Mesendoderm (in vitro differentiated cells): ENCODE data around the gene SMPDL3A. TPM values are rescaled to one million over a fixed set of nuclear protein-coding genes. Genes with fewer than 3 reads are reported as not detected.
"Not testable (repeated sequence)": the region's sequence is repeated elsewhere in the genome, so short reads cannot be mapped to it uniquely, and the experiment has no call there.

ENCODE experiments used
- DNase-seq: peaks from one replicate; pipeline ENCODE4 v3.0.0; 2013
- H2AK5ac ChIP-seq: 2 replicates; pipeline ENCODE4 v1.6.1; 2013; ENCODE audit warnings: low read length, inconsistent platforms
- H2BK120ac ChIP-seq: 2 replicates; pipeline ENCODE4 v1.6.1; 2013; ENCODE audit warnings: low read depth, mild to moderate bottlenecking, low read length, moderate library complexity, mixed read lengths
- H2BK15ac ChIP-seq: replicated peaks from 2 replicates; pipeline ENCODE4 v1.6.1; 2013; ENCODE audit warnings: low read depth, mild to moderate bottlenecking, moderate library complexity
- H2BK5ac ChIP-seq: 2 replicates; pipeline ENCODE4 v1.6.1; 2013; ENCODE audit warnings: low read length, inconsistent platforms
- H3K18ac ChIP-seq: 2 replicates; pipeline ENCODE4 v1.6.1; 2013; ENCODE audit warnings: mild to moderate bottlenecking, low read length, mixed read lengths
- H3K23ac ChIP-seq: one replicate; pipeline ENCODE4 v1.6.1; 2013; ENCODE audit warnings: low read length
- H3K27ac ChIP-seq: 2 replicates; pipeline ENCODE4 v1.5.1; 2013; ENCODE audit warnings: low read depth, mild to moderate bottlenecking, inconsistent platforms, low read length, moderate library complexity
- H3K27me3 ChIP-seq: 2 replicates; pipeline ENCODE4 v1.6.1; 2013; ENCODE audit warnings: low read length, control low read depth, mild to moderate bottlenecking, inconsistent platforms; ENCODE audit not compliant: insufficient read depth, poor library complexity
- H3K36me3 ChIP-seq: 2 replicates; pipeline ENCODE4 v1.6.1; 2013; ENCODE audit warnings: low read length, inconsistent platforms; ENCODE audit not compliant: control insufficient read depth, insufficient read depth
- H3K4ac ChIP-seq: one replicate; pipeline ENCODE4 v1.6.1; 2013; ENCODE audit warnings: low read depth, mild to moderate bottlenecking, low read length, moderate library complexity
- H3K4me1 ChIP-seq: 2 replicates; pipeline ENCODE4 v1.6.1; 2013; ENCODE audit warnings: low read depth, low read length, inconsistent platforms; ENCODE audit not compliant: control insufficient read depth
- H3K4me2 ChIP-seq: 2 replicates; pipeline ENCODE4 v1.6.1; 2013; ENCODE audit warnings: low read length
- H3K4me3 ChIP-seq: 2 replicates; pipeline ENCODE4 v1.5.1; 2013; ENCODE audit warnings: mild to moderate bottlenecking, low read length
- H3K56ac ChIP-seq: one replicate; pipeline ENCODE4 v1.6.1; 2013; ENCODE audit warnings: low read length
- H3K79me1 ChIP-seq: 2 replicates; pipeline ENCODE4 v1.6.1; 2013; ENCODE audit warnings: low read length, inconsistent platforms
- H3K79me2 ChIP-seq: 2 replicates; pipeline ENCODE4 v1.6.1; 2013; ENCODE audit warnings: mild to moderate bottlenecking, low read length; ENCODE audit not compliant: control insufficient read depth, insufficient read depth
- H3K9ac ChIP-seq: 2 replicates; pipeline ENCODE4 v1.6.1; 2013; ENCODE audit warnings: low read length, inconsistent platforms
- H4K5ac ChIP-seq: one replicate; pipeline ENCODE4 v1.6.1; 2013; ENCODE audit warnings: low read length
- H4K8ac ChIP-seq: one replicate; pipeline ENCODE4 v1.6.1; 2013; ENCODE audit warnings: low read depth, mild to moderate bottlenecking, control low read depth, low read length, moderate library complexity
- WGBS: extraction: QIAGEN DNeasy Blood & Tissue Kit; methylation state at CpG from one replicate; pipeline ENCODE4 v1.1.7; 2013; ENCODE audit warnings: low lambda C conversion rate, missing lambda C conversion rate; ENCODE audit not compliant: insufficient coverage; ENCODE audit errors: extremely low coverage; 5-methylcytosine and 5-hydroxymethylcytosine counted together
- polyA plus RNA-seq, 2 experiments: library from polyadenylated mRNA; stranded (reverse); fragments of 200-250 nt; gene quantifications; one replicate each; pipeline ENCODE4 v1.2.3, GENCODE V29; 2013

The SMPDL3A gene
- 2.6 TPM for polyA plus RNA-seq (2013, experiment 1 of 2)
- polyA plus RNA-seq (2013, experiment 2 of 2), result 2.6 TPM

DNA sequence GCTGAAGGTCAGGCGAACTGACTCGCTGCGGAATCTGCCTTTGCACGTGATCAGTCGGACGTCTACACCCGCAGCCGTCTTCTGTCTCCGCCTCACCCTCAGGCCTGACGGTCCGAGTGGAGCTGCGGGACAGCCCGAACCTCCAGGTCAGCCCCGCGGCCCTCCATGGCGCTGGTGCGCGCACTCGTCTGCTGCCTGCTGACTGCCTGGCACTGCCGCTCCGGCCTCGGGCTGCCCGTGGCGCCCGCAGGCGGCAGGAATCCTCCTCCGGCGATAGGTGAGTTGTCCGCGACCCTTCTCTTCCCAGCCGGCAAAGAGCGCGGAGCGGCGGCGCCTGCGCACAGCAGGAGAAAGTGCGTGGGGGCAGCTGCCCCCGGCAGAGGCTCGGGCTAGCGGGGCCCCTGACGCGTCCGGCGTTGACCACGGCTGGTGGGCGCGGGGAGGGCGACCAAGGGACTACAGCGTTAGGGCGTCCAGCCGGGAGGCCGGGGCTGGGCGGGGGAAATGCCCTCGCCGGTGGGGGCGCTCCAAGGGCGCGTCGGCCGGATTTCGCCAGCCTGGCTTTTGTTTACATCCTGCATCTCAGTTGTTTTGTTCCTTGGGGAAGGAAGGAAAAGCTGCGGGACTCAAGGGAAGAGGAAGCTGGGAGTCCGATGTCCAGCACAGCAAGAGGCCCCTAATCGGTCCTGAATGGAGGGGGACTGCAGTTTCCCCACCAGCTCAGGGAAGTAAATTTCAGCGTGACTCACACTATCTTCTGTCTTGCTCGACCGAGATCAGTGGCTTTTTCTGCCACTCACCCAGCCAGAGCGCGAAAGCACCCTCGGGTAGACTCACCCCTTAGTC is at the start of gene SMPDL3A:
Gene SMPDL3A (plus strand): TSS at position 77 of the 846 bp plus-strand sequence. CDS start 89 bp downstream, at position 166.
- Histone ChIP-seq H2AK5ac (no peak within 1 kb of the TSS), H3K4me1 (peaks cover 2% of the 10 kb centered on the region), H2BK15ac (peak within 1 kb of the TSS; percentile 4), H3K4me3 (peak within 1 kb of the TSS; percentile 82), H3K79me1 (no peaks in the 10 kb centered on the region), H3K18ac (peak within 1 kb of the TSS; percentile 65), H3K4me2 (peak within 1 kb of the TSS; percentile 88), H3K36me3 (no peaks in the 10 kb centered on the region), H3K4ac (peak within 1 kb of the TSS; percentile 75), H2BK120ac (peak within 1 kb of the TSS; percentile 64), H4K5ac (peak within 1 kb of the TSS; percentile 81), H3K23ac (no peak within 1 kb of the TSS), H3K79me2 (no peaks in the 10 kb centered on the region), H3K9ac (peak within 1 kb of the TSS; percentile 66), H4K8ac (no peak within 1 kb of the TSS), H3K27ac (peak within 1 kb of the TSS; percentile 66), H3K56ac (peak within 1 kb of the TSS; percentile 93), H2BK5ac (peak within 1 kb of the TSS; percentile 78), H3K27me3 (no peaks in the 10 kb centered on the region)
- peak; percentile 88 for DNase-seq
- WGBS, result no CpG with 5 or more reads among the region's 71 CpGs

DNA sequence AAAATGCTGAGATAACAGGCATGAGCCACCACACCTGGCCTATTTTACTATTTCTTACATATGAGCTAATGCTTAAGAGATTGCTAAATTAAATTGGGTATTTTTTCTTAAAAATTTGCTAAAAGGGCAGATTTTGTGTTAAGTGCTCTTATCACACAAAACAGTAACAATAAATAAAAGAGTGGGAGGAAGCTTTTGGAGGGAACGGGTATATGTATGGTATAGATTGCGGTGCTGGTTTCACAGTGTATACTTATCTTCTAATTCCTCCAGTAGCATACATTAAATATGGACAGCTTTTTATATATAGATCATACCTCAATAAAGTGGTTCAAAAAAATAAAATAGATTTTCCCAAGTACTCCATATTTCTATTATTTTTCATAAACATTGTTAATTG is 49.0 kb upstream of the SMPDL3A start:
- no peak overlapping the region for H3K9ac ChIP-seq
- no peak overlapping the region for H2BK120ac ChIP-seq
- no peaks in the 10 kb centered on the region for H3K36me3 ChIP-seq
- no peak overlapping the region for H2BK15ac ChIP-seq
- WGBS, result no CpG with 5 or more reads among the region's 2 CpGs
- H3K79me1 ChIP-seq, result no peaks in the 10 kb centered on the region
- no peak for DNase-seq
- no peaks in the 10 kb centered on the region for H3K27me3 ChIP-seq
- no peak overlapping the region for H3K27ac ChIP-seq
- H2AK5ac ChIP-seq, result no peak overlapping the region
- no peaks in the 10 kb centered on the region for H3K4me1 ChIP-seq
- no peak overlapping the region for H4K5ac ChIP-seq
- no peak overlapping the region for H2BK5ac ChIP-seq
- H3K79me2 ChIP-seq, result no peaks in the 10 kb centered on the region
- H3K4me2 ChIP-seq, result no peak overlapping the region
- no peak overlapping the region for H3K4me3 ChIP-seq
- no peak overlapping the region for H4K8ac ChIP-seq
- no peak overlapping the region for H3K4ac ChIP-seq
- H3K23ac ChIP-seq, result no peak overlapping the region
- no peak overlapping the region for H3K56ac ChIP-seq
- no peak overlapping the region for H3K18ac ChIP-seq

- no CpG with 5 or more reads among the region's 2 CpGs for WGBS
- no peak for DNase-seq
Measured at GRCh38 chr6:122740936-122741335, 48.1 kb upstream of the SMPDL3A start.

DNA sequence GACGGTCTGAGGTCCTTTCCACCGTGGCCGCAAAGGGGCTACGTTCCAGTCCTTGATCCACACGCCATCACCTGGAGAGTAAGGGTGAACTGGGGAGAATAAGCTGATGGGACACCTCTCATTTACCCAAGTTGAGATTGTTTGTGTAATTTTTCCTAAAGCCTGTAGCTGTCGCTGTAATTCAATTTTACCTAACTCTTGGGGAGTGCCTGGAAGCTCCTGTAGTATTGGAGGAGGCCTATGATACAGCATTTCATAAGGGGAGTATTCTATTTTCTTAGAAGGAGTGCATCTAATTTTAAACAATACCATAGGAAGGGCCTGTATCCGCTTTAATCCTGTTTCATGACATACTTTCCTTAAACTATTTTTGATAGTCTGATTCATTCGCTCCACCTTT is 44.8 kb upstream of the SMPDL3A start:
- DNase-seq, result peak; percentile 34
- H3K18ac ChIP-seq, H4K5ac ChIP-seq, H3K4me1 ChIP-seq, H3K4ac ChIP-seq, H3K36me3 ChIP-seq, H3K56ac ChIP-seq, H3K23ac ChIP-seq, H2AK5ac ChIP-seq, H2BK15ac ChIP-seq, H3K9ac ChIP-seq, H2BK5ac ChIP-seq, H3K79me1 ChIP-seq, H3K27me3 ChIP-seq, H2BK120ac ChIP-seq, H3K4me2 ChIP-seq, H3K79me2 ChIP-seq, H3K27ac ChIP-seq, H4K8ac ChIP-seq, H3K4me3 ChIP-seq: not testable (repeated sequence)
- no CpG with 5 or more reads among the region's 8 CpGs for WGBS

More at GRCh38 chr6:122740936-122741335, 48.1 kb upstream of the SMPDL3A start:
- Histone ChIP-seq H3K79me2 (no peaks in the 10 kb centered on the region), H3K4me2 (no peak overlapping the region), H3K79me1 (no peaks in the 10 kb centered on the region), H2BK5ac (no peak overlapping the region), H2BK120ac (no peak overlapping the region), H3K9ac (no peak overlapping the region), H3K18ac (no peak overlapping the region), H4K5ac (no peak overlapping the region), H3K36me3 (no peaks in the 10 kb centered on the region), H2AK5ac (no peak overlapping the region), H3K23ac (no peak overlapping the region), H3K56ac (no peak overlapping the region), H4K8ac (no peak overlapping the region), H2BK15ac (no peak overlapping the region), H3K4me1 (no peaks in the 10 kb centered on the region), H3K4ac (no peak overlapping the region), H3K27me3 (no peaks in the 10 kb centered on the region), H3K4me3 (no peak overlapping the region), H3K27ac (no peak overlapping the region)

GRCh38 chr6:122744856-122745255 is 44.2 kb upstream of the SMPDL3A start:
- not testable (repeated sequence) for H2BK120ac ChIP-seq, H3K79me1 ChIP-seq, H3K4ac ChIP-seq, H2BK15ac ChIP-seq, H3K18ac ChIP-seq, H3K56ac ChIP-seq, H3K36me3 ChIP-seq, DNase-seq, H4K8ac ChIP-seq, H3K27me3 ChIP-seq, H4K5ac ChIP-seq, H3K4me3 ChIP-seq, H3K4me1 ChIP-seq, H2BK5ac ChIP-seq, H3K23ac ChIP-seq, H3K4me2 ChIP-seq, H3K27ac ChIP-seq, H3K79me2 ChIP-seq, H2AK5ac ChIP-seq, H3K9ac ChIP-seq
- WGBS, result no CpG with 5 or more reads among the region's 3 CpGs
